Vagina (tissue), 2 donors: ENCODE data around the gene HNF1A.

ENCODE experiments used
- POLR2A ChIP-seq, 2 donors: fragments of 450-650 bp; IDR thresholded peaks; one replicate each; pipeline ENCODE4 v1.6.1; 2017; ENCODE audit warnings: antibody characterized with exemption in 2 of 2, mild to moderate bottlenecking in 2 of 2, moderate library complexity in 2 of 2
- POLR2AphosphoS5 ChIP-seq, 2 donors: sonication (generic); formaldehyde crosslinking; IDR thresholded peaks; one replicate each; pipeline ENCODE4 v1.9.0; 2017; ENCODE audit warnings: antibody characterized with exemption in 2 of 2, mild to moderate bottlenecking in 2 of 2, low read depth in 1 of 2; ENCODE audit not compliant: insufficient read depth in 1 of 2
- TF ChIP-seq, protein P1 (sequence below), 3 experiments: fragments of 450-650 bp in 2 of 3; fragments of 200-600 bp in 1 of 3; sonication (generic) in 1 of 3; IDR thresholded peaks; one replicate each; pipeline ENCODE4 v1.5.1; 2017 to 2019; ENCODE audit warnings: antibody characterized with exemption in 3 of 3, mild to moderate bottlenecking in 2 of 3, moderate library complexity in 2 of 3

DNA sequence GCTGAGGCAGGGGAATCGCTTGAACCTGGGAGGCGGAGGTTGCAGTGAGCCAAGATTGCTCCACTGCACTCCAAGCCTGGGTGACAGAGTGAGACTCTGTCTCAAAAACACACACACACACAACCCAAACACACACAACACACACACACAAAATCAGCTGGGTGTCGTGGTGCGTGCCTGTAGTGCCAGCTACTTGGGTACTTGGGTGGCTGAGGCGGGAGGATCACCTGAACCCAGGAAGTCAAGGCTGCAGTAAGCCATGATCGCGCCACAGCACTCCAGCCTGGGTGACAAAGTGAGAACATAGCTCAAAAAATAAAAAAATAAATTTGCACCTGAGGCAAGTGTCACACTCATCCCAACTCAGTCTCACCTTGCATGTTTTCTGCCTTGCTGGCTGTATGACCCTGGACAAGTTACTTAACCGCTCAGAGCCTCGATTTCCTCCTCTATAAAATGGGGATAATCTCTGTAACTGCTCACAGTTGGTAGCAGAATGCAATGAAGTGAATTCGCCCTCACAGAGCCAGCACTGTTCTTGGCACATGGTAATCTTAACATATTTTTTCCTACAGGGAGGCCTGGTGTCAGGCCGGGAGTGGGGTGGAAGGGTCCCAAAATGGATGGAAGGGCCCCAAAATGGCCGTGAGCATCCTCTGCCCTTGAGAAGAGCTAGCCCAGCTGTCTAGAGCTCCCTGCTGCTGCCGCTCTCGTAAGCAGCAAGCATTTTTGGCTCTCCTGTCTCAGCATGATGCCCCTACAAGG, 630 bp upstream of the HNF1A start:
- TF ChIP-seq POLR2A (IDR thresholded peaks at IDR 0.05) (no peak), POLR2AphosphoS5 (IDR thresholded peaks at IDR 0.05; ENCODE audit: insufficient read depth in 1 of 2, low read depth in 1 of 2) (no peak)
- TF ChIP-seq, protein P1, sequence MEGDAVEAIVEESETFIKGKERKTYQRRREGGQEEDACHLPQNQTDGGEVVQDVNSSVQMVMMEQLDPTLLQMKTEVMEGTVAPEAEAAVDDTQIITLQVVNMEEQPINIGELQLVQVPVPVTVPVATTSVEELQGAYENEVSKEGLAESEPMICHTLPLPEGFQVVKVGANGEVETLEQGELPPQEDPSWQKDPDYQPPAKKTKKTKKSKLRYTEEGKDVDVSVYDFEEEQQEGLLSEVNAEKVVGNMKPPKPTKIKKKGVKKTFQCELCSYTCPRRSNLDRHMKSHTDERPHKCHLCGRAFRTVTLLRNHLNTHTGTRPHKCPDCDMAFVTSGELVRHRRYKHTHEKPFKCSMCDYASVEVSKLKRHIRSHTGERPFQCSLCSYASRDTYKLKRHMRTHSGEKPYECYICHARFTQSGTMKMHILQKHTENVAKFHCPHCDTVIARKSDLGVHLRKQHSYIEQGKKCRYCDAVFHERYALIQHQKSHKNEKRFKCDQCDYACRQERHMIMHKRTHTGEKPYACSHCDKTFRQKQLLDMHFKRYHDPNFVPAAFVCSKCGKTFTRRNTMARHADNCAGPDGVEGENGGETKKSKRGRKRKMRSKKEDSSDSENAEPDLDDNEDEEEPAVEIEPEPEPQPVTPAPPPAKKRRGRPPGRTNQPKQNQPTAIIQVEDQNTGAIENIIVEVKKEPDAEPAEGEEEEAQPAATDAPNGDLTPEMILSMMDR (IDR thresholded peaks at IDR 0.05) = no peak
